WI38 (cell line): Measurements from ENCODE around the gene LBHD1.

Experiments
- H3K4me3 ChIP-seq: 2 replicates; pipeline ENCODE4 v1.5.1; 2011; ENCODE audit warnings: low read depth, mild to moderate bottlenecking, control low read depth, low read length
- CTCF ChIP-seq: IDR thresholded peaks from 2 replicates; pipeline ENCODE4 v1.5.1; 2012; ENCODE audit warnings: low read depth, mild to moderate bottlenecking, control low read depth, low read length

Gene LBHD1

GRCh38 chr11:62688491-62688890, 16.4 kb upstream of the LBHD1 start:
- H3K4me3 ChIP-seq = peak overlapping the region; percentile 2
- no peak for TF ChIP-seq CTCF

DNA sequence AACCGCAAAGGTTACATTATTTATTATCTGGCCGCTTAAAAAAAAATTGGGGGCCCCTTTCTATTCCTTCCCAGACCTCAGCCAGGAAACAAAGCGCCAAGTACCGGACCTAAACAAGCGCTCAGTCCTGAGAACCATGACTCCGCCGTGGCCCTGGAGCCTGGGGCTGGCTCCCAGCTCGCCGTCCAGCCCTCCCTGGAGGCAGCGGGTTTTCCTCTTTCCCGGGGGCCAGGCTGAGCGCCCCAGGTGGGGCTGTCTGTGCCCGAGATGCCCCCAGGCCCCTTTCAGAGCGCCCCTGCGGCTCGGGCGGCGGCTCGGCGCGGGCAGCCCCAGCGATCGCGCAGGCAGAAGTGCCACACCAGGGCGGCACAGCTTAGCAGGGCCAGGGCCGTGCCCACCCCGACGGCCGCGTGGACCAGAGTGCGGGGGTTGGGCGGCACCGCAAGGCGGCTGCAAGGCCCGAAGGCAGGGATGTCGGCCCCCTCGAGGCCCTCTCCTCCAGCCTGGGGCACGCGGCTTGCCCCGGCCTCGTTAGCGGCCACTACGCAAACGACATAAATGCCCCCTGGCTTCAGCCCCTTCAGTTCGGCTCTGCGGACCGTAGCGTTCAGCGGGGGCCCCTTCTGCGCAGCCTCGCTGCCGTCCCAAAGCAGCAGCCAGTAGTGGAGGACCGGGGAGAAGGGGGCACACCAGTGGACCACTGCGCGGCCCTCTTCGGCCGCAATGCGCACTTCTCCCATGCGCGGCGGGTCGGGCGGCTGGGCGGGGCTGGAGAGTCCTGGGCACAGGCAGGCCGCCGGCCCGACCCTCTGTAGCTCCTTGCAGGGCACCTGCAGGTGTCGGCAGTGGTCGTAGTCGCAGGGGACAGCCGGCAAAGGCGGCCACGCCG, 15.7 kb upstream of the LBHD1 start:
- no peak for TF ChIP-seq CTCF
- 0 out of 2 replicates have a peak overlapping the region, but pooled peaks have one; percentile 2 for H3K4me3 ChIP-seq

GRCh38 chr11:62682518-62682917, 10.5 kb upstream of the LBHD1 start:
- H3K4me3 ChIP-seq = no peak overlapping the region
- TF ChIP-seq CTCF = no peak

DNA sequence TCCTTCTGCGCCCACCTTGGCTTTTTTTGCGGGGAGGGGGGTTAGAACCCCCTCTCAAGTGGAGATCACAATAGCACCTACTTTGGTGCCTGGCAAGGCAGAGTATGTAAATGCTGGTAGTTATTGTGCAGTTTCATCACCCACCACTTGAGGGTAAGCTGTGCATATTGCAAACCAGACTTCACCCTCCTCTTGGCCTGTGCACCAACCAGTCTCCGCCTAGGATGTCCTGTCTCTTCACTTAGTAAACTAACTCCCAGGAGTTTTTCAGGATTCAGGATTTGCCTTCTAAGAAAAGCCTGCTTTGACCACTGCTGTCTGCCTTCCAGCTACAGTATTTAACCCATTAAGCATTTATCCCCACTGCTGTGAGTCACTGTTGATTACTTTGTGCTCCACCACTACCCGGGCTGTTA, 8.8 kb upstream of the LBHD1 start:
- no peak overlapping the region for H3K4me3 ChIP-seq
- TF ChIP-seq CTCF = peak; percentile 54

DNA sequence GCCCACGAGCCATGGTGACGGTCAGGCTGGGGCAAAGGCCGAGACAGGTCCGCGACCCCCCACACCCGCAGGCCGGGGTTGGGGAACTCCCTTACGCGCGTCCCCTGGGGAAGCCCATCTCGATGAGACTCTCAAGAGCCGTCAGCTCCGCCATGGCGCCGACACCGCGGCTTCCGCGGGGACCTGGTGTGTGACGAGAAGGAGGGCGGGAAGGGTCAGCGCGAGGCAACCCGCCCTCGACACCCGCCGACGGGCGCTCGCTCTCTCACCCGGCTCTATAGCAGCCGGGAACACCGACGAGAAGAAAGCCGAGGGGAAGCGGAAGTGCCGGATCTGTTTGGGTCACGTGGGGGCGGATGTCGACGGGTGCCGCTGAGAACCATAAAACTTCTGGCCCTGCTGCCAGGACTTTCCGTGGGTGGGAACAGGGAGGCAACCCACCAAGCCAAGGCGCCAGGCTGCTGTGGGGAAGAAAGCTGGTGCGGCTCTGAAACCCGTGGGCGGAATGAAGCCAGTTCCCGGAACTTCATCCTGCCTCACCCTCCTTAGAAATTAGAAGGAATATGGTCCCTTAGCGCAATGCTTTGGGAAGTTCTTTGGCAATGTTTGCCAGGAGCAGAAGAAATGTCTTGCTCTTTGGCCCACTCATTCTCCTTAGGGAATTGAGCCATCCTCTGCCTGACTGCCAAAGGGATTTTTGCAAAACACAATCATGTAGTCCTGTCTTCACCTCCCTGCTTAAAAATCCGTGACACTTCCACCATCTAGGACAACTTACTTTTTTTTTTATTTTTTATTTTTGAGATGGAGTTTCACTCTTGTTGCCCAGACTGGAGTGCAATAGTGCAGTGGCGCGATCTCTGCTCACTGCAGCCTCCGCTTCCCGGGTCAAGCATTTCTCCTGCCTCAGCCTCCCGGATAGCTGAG, 7.0 kb upstream of the LBHD1 start, which contains the start of gene UBXN1:
Gene UBXN1, minus strand, starts transcription at position 304 of the 927 bp plus-strand sequence. Its CDS starts 150 bp downstream, at position 154.
- TF ChIP-seq CTCF = no peak
- H3K4me3 ChIP-seq = peak within 1 kb of the TSS; percentile 96

- TF ChIP-seq CTCF = no peak
- peak overlapping the region; percentile 96 for H3K4me3 ChIP-seq
These were observed 6.3 kb upstream of the LBHD1 start for GRCh38 chr11:62678433-62678769.
